IMR-90 (cell line): ENCODE data around the gene SPIN1. TPM values are rescaled to one million over a fixed set of nuclear protein-coding genes. Genes with fewer than 3 reads are reported as not detected.
A peak's percentile ranks its signal among the peaks of the same experiment; 100 is the strongest.

Experiments
- ATAC-seq: fragments of 200-7000 bp; cut with Tn5 transposase; 2 replicates; pipeline ENCODE4 v1.9.1; 2020; ENCODE audit warnings: low read depth, mild to moderate bottlenecking, moderate library complexity
- BruUV-seq: library from RNA; stranded (reverse); fragments of 400-500 nt; replicated peaks from 2 replicates; lab custom pipeline; 2021; lab: Mats Ljungman, UMichigan
- CTCF ChIA-PET: fragments of 300-600 bp; formaldehyde crosslinking; extraction: SDS; loops from one replicate; lab custom pipeline; 2021; ENCODE audit warnings: antibody characterized with exemption; lab: Yijun Ruan, JAX
- POLR2A ChIA-PET: fragments of 300-600 bp; sonication (Branson Sonifier 250); formaldehyde crosslinking; loops from one replicate; lab custom pipeline; 2022; ENCODE audit warnings: antibody characterized with exemption; ENCODE audit not compliant: unreplicated experiment; lab: Charles Lee
- DNase-seq: peaks from one replicate; pipeline ENCODE4 v3.0.0; 2013
- H2AFZ ChIP-seq: replicated peaks from 2 replicates; pipeline ENCODE3; 2013; ENCODE audit warnings: low read length, mild to moderate bottlenecking; ENCODE audit not compliant: poor library complexity
- H2AK5ac ChIP-seq: 2 replicates; pipeline ENCODE4 v1.6.1; 2013; ENCODE audit warnings: low read depth, low read length, inconsistent platforms
- H2AK9ac ChIP-seq: replicated peaks from 2 replicates; pipeline ENCODE3; 2013; ENCODE audit warnings: mild to moderate bottlenecking, low read depth, low read length, moderate library complexity; ENCODE audit not compliant: poor library complexity
- H2BK120ac ChIP-seq: 2 replicates; pipeline ENCODE4 v1.6.1; 2013; ENCODE audit warnings: low read depth, low read length, inconsistent platforms
- H2BK15ac ChIP-seq: 3 replicates; pipeline ENCODE4 v1.6.1; 2013; ENCODE audit warnings: low read depth, low read length, inconsistent platforms
- H2BK20ac ChIP-seq: 2 replicates; pipeline ENCODE4 v1.6.1; 2013; ENCODE audit warnings: low read depth, mild to moderate bottlenecking, inconsistent platforms, low read length, moderate library complexity
- H2BK5ac ChIP-seq: 2 replicates; pipeline ENCODE4 v1.6.1; 2013; ENCODE audit warnings: mild to moderate bottlenecking, low read depth, low read length, inconsistent platforms; ENCODE audit not compliant: poor library complexity, severe bottlenecking
- H3K14ac ChIP-seq: replicated peaks from 2 replicates; pipeline ENCODE4 v1.6.1; 2013; ENCODE audit warnings: low read depth, low read length, inconsistent platforms
- H3K18ac ChIP-seq: 2 replicates; pipeline ENCODE4 v1.6.1; 2013; ENCODE audit warnings: low read depth, low read length, control low read depth
- H3K23ac ChIP-seq: 2 replicates; pipeline ENCODE4 v1.6.1; 2013; ENCODE audit warnings: low read depth, low read length, inconsistent platforms
- H3K27ac ChIP-seq: 2 replicates; pipeline ENCODE4 v1.5.1; 2013; ENCODE audit warnings: mild to moderate bottlenecking, control low read depth, low read length; ENCODE audit not compliant: insufficient read depth
- H3K27me3 ChIP-seq: 2 replicates; pipeline ENCODE4 v1.6.1; 2013; ENCODE audit warnings: low read length; ENCODE audit not compliant: control insufficient read depth, insufficient read depth
- H3K36me3 ChIP-seq: 2 replicates; pipeline ENCODE4 v1.6.1; 2013; ENCODE audit warnings: low read length, mixed read lengths; ENCODE audit not compliant: control insufficient read depth, insufficient read depth
- H3K4ac ChIP-seq: 2 replicates; pipeline ENCODE4 v1.6.1; 2013; ENCODE audit warnings: low read depth, low read length, inconsistent platforms
- H3K4me1 ChIP-seq: 2 replicates; pipeline ENCODE4 v1.6.1; 2013; ENCODE audit warnings: low read length, mixed read lengths; ENCODE audit not compliant: control insufficient read depth, insufficient read depth
- H3K4me2 ChIP-seq: 2 replicates; pipeline ENCODE4 v1.6.1; 2013; ENCODE audit warnings: low read depth, mild to moderate bottlenecking, control low read depth, low read length, moderate library complexity
- H3K4me3 ChIP-seq: 2 replicates; pipeline ENCODE4 v1.5.1; 2013; ENCODE audit warnings: low read depth, mild to moderate bottlenecking, control low read depth, low read length, moderate library complexity; ENCODE audit not compliant: insufficient read depth
- H3K56ac ChIP-seq: 2 replicates; pipeline ENCODE4 v1.6.1; 2013; ENCODE audit warnings: low read length, inconsistent platforms; ENCODE audit not compliant: insufficient read depth; ENCODE audit errors: extremely low read depth
- H3K79me1 ChIP-seq, 2 experiments: 2 replicates each; pipeline ENCODE4 v1.6.1; 2013; ENCODE audit warnings: low read length in 2 of 2, inconsistent platforms in 1 of 2, low read depth in 1 of 2
- H3K9ac ChIP-seq: 2 replicates; pipeline ENCODE4 v1.6.1; 2013; ENCODE audit warnings: low read depth, low read length, control low read depth
- H3K9me1 ChIP-seq: 2 replicates; pipeline ENCODE4 v1.6.1; 2013; ENCODE audit warnings: low read length, inconsistent platforms; ENCODE audit not compliant: insufficient read depth
- H3K9me3 ChIP-seq: 2 replicates; pipeline ENCODE4 v1.6.1; 2013; ENCODE audit warnings: low read length; ENCODE audit not compliant: control insufficient read depth, insufficient read depth
- H4K20me1 ChIP-seq: 2 replicates; pipeline ENCODE4 v1.6.1; 2013; ENCODE audit warnings: low read length, inconsistent platforms; ENCODE audit not compliant: insufficient read depth
- H4K5ac ChIP-seq: 2 replicates; pipeline ENCODE4 v1.6.1; 2013; ENCODE audit warnings: mild to moderate bottlenecking, low read depth, low read length, control low read depth
- H4K8ac ChIP-seq, 2 experiments: 2 replicates each; pipeline ENCODE4 v1.6.1; 2013; ENCODE audit warnings: low read depth in 2 of 2, low read length in 2 of 2, control low read depth in 1 of 2, inconsistent platforms in 1 of 2
- H4K91ac ChIP-seq: 2 replicates; pipeline ENCODE4 v1.6.1; 2013; ENCODE audit warnings: low read depth, low read length, inconsistent platforms; ENCODE audit not compliant: insufficient read depth
- MAZ ChIP-seq: IDR thresholded peaks from 2 replicates; pipeline ENCODE4 v1.6.1; 2012; ENCODE audit warnings: low read depth, mild to moderate bottlenecking, low read length, improper control_type of control experiment, moderate library complexity, borderline replicate concordance
- POLR2A ChIP-seq: IDR thresholded peaks from 2 replicates; pipeline ENCODE4 v1.6.1; 2012; ENCODE audit warnings: mild to moderate bottlenecking, low read depth, low read length
- SMC3 ChIP-seq: fragments of 150-350 bp; IDR thresholded peaks from 2 replicates; pipeline ENCODE4 v1.6.1; 2016; ENCODE audit warnings: low read depth, mild to moderate bottlenecking, antibody characterized with exemption, low read length, moderate library complexity
- USF2 ChIP-seq: fragments of 150-350 bp; IDR thresholded peaks from 2 replicates; pipeline ENCODE4 v1.6.1; 2017; ENCODE audit warnings: mild to moderate bottlenecking, antibody characterized with exemption, low read length, low read depth
- WGBS, 2 experiments: methylation state at CpG; one replicate each; pipeline versions ENCODE4 v1.1.5 to v1.1.7; 2013; ENCODE audit warnings: missing lambda C conversion rate in 2 of 2; ENCODE audit not compliant: insufficient read length in 1 of 2; ENCODE audit errors: extremely low coverage in 2 of 2; 5-methylcytosine and 5-hydroxymethylcytosine counted together
- dilution Hi-C: fragments of 300-500 bp; cut with HindIII; formaldehyde crosslinking; loops from one replicate; pipeline ENCODE4 v1.14.3; 2018; ENCODE audit warnings: low sequenced_read_pairs; ENCODE audit not compliant: unreplicated experiment
- in situ Hi-C: fragments of 300-500 bp; cut with MboI; formaldehyde crosslinking; loops from 3 replicates; pipeline ENCODE4 v1.14.3; 2019; ENCODE audit warnings: low sequenced_read_pairs, inconsistent platforms, mixed read lengths
- intact Hi-C: fragments of 100-400 bp; cut with micrococcal nuclease; formaldehyde crosslinking; loops from 2 replicates; pipeline ENCODE4 v1.10.0; 2022
- polyA plus RNA-seq, 3 experiments: library from polyadenylated mRNA; depleted of rRNA; stranded (reverse); fragments of >200 nt; gene quantifications; 2 replicates each; pipeline ENCODE4 v1.2.3, GENCODE V29; 2012; ENCODE audit warnings: low replicate concordance in 1 of 3
- total RNA-seq: library from RNA; depleted of rRNA; stranded (reverse); fragments of >200 nt; gene quantifications from 2 replicates; pipeline ENCODE4 v1.2.3, GENCODE V29; 2012

The SPIN1 gene
- total and polyA plus RNA-seq, 2 of the 4 experiments (the other 2 are of a cell fraction), result 63.3 to 141 TPM

GRCh38 chr9:88476491-88477271 lies 88.4 kb downstream of the SPIN1 start:
- in situ Hi-C loops, result no loop called here
- peaks cover 19% of the 10 kb centered on the region for H3K4me1 ChIP-seq
- no TSS peak for BruUV-seq
- peak overlapping the region; percentile 97 for H2BK120ac ChIP-seq
- H3K79me1 ChIP-seq, result peaks cover 23 to 54% of the 10 kb centered on the region in 2 experiments
- peak overlapping the region; percentile 62 for H2AFZ ChIP-seq
- peak overlapping the region; percentile 67; the same call in 2 of the 3 replicates for H2BK15ac ChIP-seq
- 74% methylated on average over 3 of the region's 11 CpGs; no CpG with 5 or more reads in 1 of the 2 experiments for WGBS, 2 experiments
- peak overlapping the region; percentile 97 for H2AK5ac ChIP-seq
- no peaks in the 10 kb centered on the region for H3K27me3 ChIP-seq
- dilution Hi-C loops, result no loop called here
- peak overlapping the region; percentile 85 for H2BK5ac ChIP-seq
- peaks cover 4% of the 10 kb centered on the region; the same call in 1 of the 2 replicates for H4K20me1 ChIP-seq
- peak overlapping the region; percentile 11; the same call in 1 of the 2 replicates for H3K9ac ChIP-seq
- H4K8ac ChIP-seq, result peak overlapping the region; percentile 53 to 79
- peak overlapping the region; percentile 93 for H4K91ac ChIP-seq
- peak overlapping the region; percentile 91 for H2BK20ac ChIP-seq
- H2AK9ac ChIP-seq, result peak overlapping the region; percentile 53
- TF ChIP-seq SMC3, result no peak
- TF ChIP-seq POLR2A, result no peak
- TF ChIP-seq USF2, result no peak
- no peak for TF ChIP-seq MAZ
- H3K9me1 ChIP-seq, result peaks cover 12% of the 10 kb centered on the region
- peak overlapping the region; percentile 81 for H3K23ac ChIP-seq
- ATAC-seq, result peak; percentile 8; the same call in 1 of the 2 replicates
- no peaks in the 10 kb centered on the region for H3K9me3 ChIP-seq
- H3K27ac ChIP-seq, result peak overlapping the region; percentile 84
- ChIA-PET POLR2A (interaction anchor here (0.5 kb wide), 1 partner anchor 30 kb away, joined by 13 read pairs; no protein-coding TSS in a partner anchor), CTCF (no interaction called here)
- no peak overlapping the region for H3K4me3 ChIP-seq
- H3K56ac ChIP-seq, result peak overlapping the region; percentile 58; the same call in 1 of the 2 replicates
- peaks cover 1% of the 10 kb centered on the region for H3K36me3 ChIP-seq
- peak overlapping the region; percentile 23 for H3K4me2 ChIP-seq
- H3K4ac ChIP-seq, result peak overlapping the region; percentile 95
- peak overlapping the region; percentile 40; the same call in 1 of the 2 replicates for H3K18ac ChIP-seq
- DNase-seq, result peak; percentile 28
- H4K5ac ChIP-seq, result peak overlapping the region; percentile 7; the same call in 1 of the 2 replicates
- H3K14ac ChIP-seq, result peak overlapping the region; percentile 81
- intact Hi-C loops, result loop anchor here (5.0 kb wide), 2 partner anchors 74 to 101 kb away; no protein-coding TSS in a partner anchor
